ENCODE results near the gene XYLT1.

- TF ChIP-seq POLR2A (IDR thresholded peaks at IDR 0.05) (no peak), CTCF (IDR thresholded peaks at IDR 0.05) (no peak)
These were observed 3.8 kb upstream of the XYLT1 start for GRCh38 chr16:17474572-17474971.
